GM19455 (cell line): ENCODE data around the gene INHBE.
A peak's percentile ranks its signal among the peaks of the same experiment; 100 is the strongest.
"Not testable (repeated sequence)": the region's sequence is repeated elsewhere in the genome, so short reads cannot be mapped to it uniquely, and the experiment has no call there.

Experiments
- ATAC-seq: cut with Tn5 transposase; IDR thresholded peaks from one replicate; pipeline ENCODE4 v1.9.1; 2021; ENCODE audit not compliant: unreplicated experiment

The INHBE gene

GRCh38 chr12:57441393-57441792 is 13.7 kb upstream of the INHBE start:
- ATAC-seq, result not testable (repeated sequence)

- no peak for ATAC-seq
Measured at GRCh38 chr12:57441846-57442427, 13.2 kb upstream of the INHBE start.

GRCh38 chr12:57444337-57444736 is 10.8 kb upstream of the INHBE start:
- not testable (repeated sequence) for ATAC-seq

GRCh38 chr12:57444744-57445143 is 10.4 kb upstream of the INHBE start:
- ATAC-seq, result no peak

GRCh38 chr12:57446292-57446960 is 8.7 kb upstream of the INHBE start:
- no peak for ATAC-seq

- no peak for ATAC-seq
Measured at GRCh38 chr12:57448669-57449068, 6.4 kb upstream of the INHBE start.

GRCh38 chr12:57449375-57449774 is 5.7 kb upstream of the INHBE start:
- no peak for ATAC-seq

- no peak for ATAC-seq
Measured at GRCh38 chr12:57450057-57450456, 5.0 kb upstream of the INHBE start.

- ATAC-seq, result no peak
Measured at GRCh38 chr12:57451233-57451778, 3.8 kb upstream of the INHBE start.

GRCh38 chr12:57452181-57452936 is 2.7 kb upstream of the INHBE start:
- no peak for ATAC-seq

- peak; percentile 58 for ATAC-seq
Measured at GRCh38 chr12:57452937-57453509, 2.1 kb upstream of the INHBE start.

- no peak for ATAC-seq
Measured at GRCh38 chr12:57454213-57454565, 918 bp upstream of the INHBE start.

- ATAC-seq, result no peak
Measured at GRCh38 chr12:57455374-57456144, 452 bp downstream of the INHBE start.

- no peak for ATAC-seq
Measured at GRCh38 chr12:57456145-57456700, 1.1 kb downstream of the INHBE start.

GRCh38 chr12:57456737-57457490 is 1.8 kb downstream of the INHBE start:
- ATAC-seq, result no peak

GRCh38 chr12:57458665-57459054 is 3.6 kb downstream of the INHBE start:
- ATAC-seq, result no peak

- peak; percentile 52 for ATAC-seq
Measured at GRCh38 chr12:57459055-57459749, 4.1 kb downstream of the INHBE start.

GRCh38 chr12:57459750-57460467 is 4.8 kb downstream of the INHBE start, which contains the start of gene GLI1:
TSS of gene GLI1 (plus strand) at chr12:57459785. CDS start at chr12:57463692, 3,907 bp downstream.
- ATAC-seq, result no peak

- no peak for ATAC-seq
Measured at GRCh38 chr12:57460468-57460784, 5.3 kb downstream of the INHBE start.
